NB4 (cell line): ENCODE results near the gene TBC1D25.

Source experiments
- DNase-seq: peaks from one replicate; pipeline ENCODE4 v3.0.0; 2010; ENCODE audit warnings: low read depth
- H3K4me3 ChIP-seq: one replicate; pipeline ENCODE4 v1.5.1; 2011; ENCODE audit warnings: mild to moderate bottlenecking, low read depth, low read length, moderate library complexity
- MAX ChIP-seq: IDR thresholded peaks from 2 replicates; pipeline ENCODE4 v1.6.1; 2011; ENCODE audit warnings: low read depth, low read length
- MYC ChIP-seq: IDR thresholded peaks from 2 replicates; pipeline ENCODE4 v1.6.1; 2011; ENCODE audit warnings: low read depth, low read length
- POLR2A ChIP-seq: IDR thresholded peaks from 2 replicates; pipeline ENCODE4 v1.6.1; 2011; ENCODE audit warnings: mild to moderate bottlenecking; ENCODE audit not compliant: insufficient read length; ENCODE audit errors: extremely low read depth
- TF ChIP-seq, protein P1 (sequence below): IDR thresholded peaks from one replicate; pipeline ENCODE4 v1.5.1; 2012; ENCODE audit warnings: low read depth, low read length

TBC1D25 gene

GRCh38 chrX:48600226-48600625, 60.7 kb downstream of the TBC1D25 start:
- no peak for TF ChIP-seq POLR2A
- no peak for TF ChIP-seq MAX
- TF ChIP-seq, protein P1, sequence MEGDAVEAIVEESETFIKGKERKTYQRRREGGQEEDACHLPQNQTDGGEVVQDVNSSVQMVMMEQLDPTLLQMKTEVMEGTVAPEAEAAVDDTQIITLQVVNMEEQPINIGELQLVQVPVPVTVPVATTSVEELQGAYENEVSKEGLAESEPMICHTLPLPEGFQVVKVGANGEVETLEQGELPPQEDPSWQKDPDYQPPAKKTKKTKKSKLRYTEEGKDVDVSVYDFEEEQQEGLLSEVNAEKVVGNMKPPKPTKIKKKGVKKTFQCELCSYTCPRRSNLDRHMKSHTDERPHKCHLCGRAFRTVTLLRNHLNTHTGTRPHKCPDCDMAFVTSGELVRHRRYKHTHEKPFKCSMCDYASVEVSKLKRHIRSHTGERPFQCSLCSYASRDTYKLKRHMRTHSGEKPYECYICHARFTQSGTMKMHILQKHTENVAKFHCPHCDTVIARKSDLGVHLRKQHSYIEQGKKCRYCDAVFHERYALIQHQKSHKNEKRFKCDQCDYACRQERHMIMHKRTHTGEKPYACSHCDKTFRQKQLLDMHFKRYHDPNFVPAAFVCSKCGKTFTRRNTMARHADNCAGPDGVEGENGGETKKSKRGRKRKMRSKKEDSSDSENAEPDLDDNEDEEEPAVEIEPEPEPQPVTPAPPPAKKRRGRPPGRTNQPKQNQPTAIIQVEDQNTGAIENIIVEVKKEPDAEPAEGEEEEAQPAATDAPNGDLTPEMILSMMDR, result no peak
- TF ChIP-seq MYC, result no peak
- no peak overlapping the region for H3K4me3 ChIP-seq
- no peak for DNase-seq

DNA sequence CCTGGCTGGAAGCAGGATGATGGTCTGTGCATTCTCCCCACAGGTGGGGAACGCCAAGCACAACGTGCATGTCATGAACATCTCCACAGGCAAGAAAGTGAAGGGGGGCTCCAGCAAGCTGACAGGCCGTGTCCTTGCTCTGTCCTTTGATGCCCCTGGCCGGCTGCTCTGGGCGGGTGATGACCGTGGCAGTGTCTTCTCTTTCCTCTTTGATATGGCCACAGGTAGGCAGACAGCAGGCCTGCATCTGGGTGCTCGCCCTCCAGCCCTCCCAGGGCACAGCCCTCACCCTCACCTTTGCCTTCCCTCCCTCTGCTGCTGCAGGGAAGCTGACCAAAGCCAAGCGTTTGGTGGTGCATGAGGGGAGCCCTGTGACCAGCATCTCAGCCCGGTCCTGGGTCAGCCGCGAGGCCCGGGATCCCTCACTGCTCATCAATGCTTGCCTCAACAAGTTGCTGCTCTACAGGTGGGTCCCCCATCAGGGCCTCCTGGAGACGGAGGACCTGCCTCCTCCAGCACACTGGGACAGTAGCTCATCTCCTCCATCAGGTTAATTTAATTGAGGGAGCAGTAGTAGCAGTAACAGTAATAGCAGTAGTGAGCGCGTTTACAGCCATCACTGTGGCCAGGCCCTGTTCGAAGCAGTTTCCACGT, 62.4 kb downstream of the TBC1D25 start:
- no peak for DNase-seq
- no peak overlapping the region for H3K4me3 ChIP-seq
- no peak for TF ChIP-seq MYC
- no peak for TF ChIP-seq MAX
- TF ChIP-seq POLR2A, result no peak
- TF ChIP-seq, protein P1, result no peak

- no peak for TF ChIP-seq MYC
- TF ChIP-seq, protein P1, result no peak
- DNase-seq, result no peak
- H3K4me3 ChIP-seq, result no peak overlapping the region
Measured at GRCh38 chrX:48604701-48605100, 65.2 kb downstream of the TBC1D25 start.

- no peak overlapping the region for H3K4me3 ChIP-seq
- DNase-seq, result no peak
- TF ChIP-seq, protein P1, result no peak
- TF ChIP-seq MAX (no peak), POLR2A (no peak), MYC (no peak)
Measured at GRCh38 chrX:48606091-48606490, 66.6 kb downstream of the TBC1D25 start.

GRCh38 chrX:48611703-48612102, 72.2 kb downstream of the TBC1D25 start:
- H3K4me3 ChIP-seq, result no peak overlapping the region
- no peak for TF ChIP-seq POLR2A
- TF ChIP-seq MYC, result no peak
- no peak for TF ChIP-seq MAX
- TF ChIP-seq, protein P1, result no peak
- no peak for DNase-seq
